SK-N-SH (cell line): ENCODE measurements around the gene GCNT2.

Experiments used
- CTCF ChIP-seq: fragments of 200-600 bp; sonication (generic); IDR thresholded peaks from 2 replicates; pipeline ENCODE4 v1.6.1; 2017; ENCODE audit warnings: antibody characterized with exemption, mild to moderate bottlenecking, moderate library complexity
- EP300 ChIP-seq, 2 experiments: IDR thresholded peaks; 2 replicates each; pipeline versions ENCODE4 v1.4.0 to v1.6.1; 2012; ENCODE audit warnings: borderline replicate concordance in 1 of 2, low read depth in 1 of 2, low read length in 1 of 2
- EZH2phosphoT487 ChIP-seq: fragments of 200-600 bp; sonication (generic); IDR thresholded peaks from 2 replicates; pipeline ENCODE4 v1.6.1; 2017; ENCODE audit warnings: low read depth, mixed run types, mild to moderate bottlenecking, antibody characterized with exemption, moderate library complexity, borderline replicate concordance
- MAX ChIP-seq: IDR thresholded peaks from 2 replicates; pipeline ENCODE4 v1.4.0; 2012; ENCODE audit warnings: low read depth
- MXI1 ChIP-seq: IDR thresholded peaks from 2 replicates; pipeline ENCODE4 v1.6.1; 2012; ENCODE audit warnings: mild to moderate bottlenecking, low read depth, low read length, improper control_type of control experiment
- TCF12 ChIP-seq: IDR thresholded peaks from 2 replicates; pipeline ENCODE4 v1.4.0; 2012

- no peak for TF ChIP-seq CTCF
- no peak for TF ChIP-seq EZH2phosphoT487
- TF ChIP-seq MXI1, result no peak
- TF ChIP-seq EP300 (IDR thresholded peaks at IDR 0.05; ENCODE audit: borderline replicate concordance in 1 of 2, low read depth in 1 of 2, low read length in 1 of 2), result no peak
- no peak for TF ChIP-seq MAX
- TF ChIP-seq TCF12, result no peak
These were observed 103.7 kb downstream of the GCNT2 start for GRCh38 chr6:10624836-10625235.
